Islet precursor cell (in vitro differentiated cells): ENCODE results near the gene ZNF205.
A peak's percentile ranks its signal among the peaks of the same experiment; 100 is the strongest.

Source experiments
- DNase-seq: peaks from one replicate; pipeline ENCODE4 v3.0.0-alpha.2; 2018

The ZNF205 gene

GRCh38 chr16:3106205-3106928, 6.0 kb upstream of the ZNF205 start:
- DNase-seq: peak; percentile 97

- DNase-seq: no peak
Observed at GRCh38 chr16:3112881-3113574, 642 bp downstream of the ZNF205 start.

- DNase-seq: peak; percentile 85
Observed at GRCh38 chr16:3113765-3114479, 1.5 kb downstream of the ZNF205 start.

- no peak for DNase-seq
Observed at GRCh38 chr16:3115003-3115402, 2.6 kb downstream of the ZNF205 start.

GRCh38 chr16:3115561-3115960, 3.2 kb downstream of the ZNF205 start:
- no peak for DNase-seq

- no peak for DNase-seq
Observed at GRCh38 chr16:3118204-3118790, 5.9 kb downstream of the ZNF205 start.

GRCh38 chr16:3118846-3119245, 6.5 kb downstream of the ZNF205 start:
- no peak for DNase-seq

GRCh38 chr16:3119286-3119685, 6.9 kb downstream of the ZNF205 start:
- no peak for DNase-seq

- DNase-seq: no peak
Observed at GRCh38 chr16:3119701-3120408, 7.5 kb downstream of the ZNF205 start.

- DNase-seq: no peak
Observed at GRCh38 chr16:3120435-3120834, 8.0 kb downstream of the ZNF205 start.

- no peak for DNase-seq
Observed at GRCh38 chr16:3121851-3122467, 9.6 kb downstream of the ZNF205 start.

GRCh38 chr16:3122926-3123570, 10.7 kb downstream of the ZNF205 start:
- DNase-seq: no peak

- peak; percentile 98 for DNase-seq
Observed at GRCh38 chr16:3123986-3124886, 11.8 kb downstream of the ZNF205 start.

- no peak for DNase-seq
Observed at GRCh38 chr16:3127745-3128144, 15.4 kb downstream of the ZNF205 start.

GRCh38 chr16:3129137-3130131, 17.0 kb downstream of the ZNF205 start:
- DNase-seq: peak; percentile 90

- DNase-seq: peak; percentile 86
Observed at GRCh38 chr16:3131755-3132377, 19.5 kb downstream of the ZNF205 start.

- no peak for DNase-seq
Observed at GRCh38 chr16:3133844-3134243, 21.5 kb downstream of the ZNF205 start.

GRCh38 chr16:3134338-3135125, 22.1 kb downstream of the ZNF205 start, which contains the start of gene ZNF213:
ZNF213 (plus strand) TSS chr16:3135029; CDS start chr16:3137281, 2,252 bp downstream.
- DNase-seq: peak; percentile 99
